Activated naive CD4-positive, alpha-beta T cell treated with anti-CD3 and anti-CD28 coated beads, Interleukin-2, amount 10 ng/mL, durations not matched to agents 5 hours and 36 hours (primary cell): ENCODE results near the gene SFMBT2. TPM values are rescaled to one million over a fixed set of nuclear protein-coding genes. Genes with fewer than 3 reads are reported as not detected.

Experiments
- total RNA-seq, 2 experiments: library from RNA; stranded (reverse); gene quantifications; one replicate each; pipeline ENCODE4 v1.2.3, GENCODE V29; 2021

Gene SFMBT2
- total RNA-seq: 10 to 100 TPM; 32.1 to 32.4 TPM

DNA sequence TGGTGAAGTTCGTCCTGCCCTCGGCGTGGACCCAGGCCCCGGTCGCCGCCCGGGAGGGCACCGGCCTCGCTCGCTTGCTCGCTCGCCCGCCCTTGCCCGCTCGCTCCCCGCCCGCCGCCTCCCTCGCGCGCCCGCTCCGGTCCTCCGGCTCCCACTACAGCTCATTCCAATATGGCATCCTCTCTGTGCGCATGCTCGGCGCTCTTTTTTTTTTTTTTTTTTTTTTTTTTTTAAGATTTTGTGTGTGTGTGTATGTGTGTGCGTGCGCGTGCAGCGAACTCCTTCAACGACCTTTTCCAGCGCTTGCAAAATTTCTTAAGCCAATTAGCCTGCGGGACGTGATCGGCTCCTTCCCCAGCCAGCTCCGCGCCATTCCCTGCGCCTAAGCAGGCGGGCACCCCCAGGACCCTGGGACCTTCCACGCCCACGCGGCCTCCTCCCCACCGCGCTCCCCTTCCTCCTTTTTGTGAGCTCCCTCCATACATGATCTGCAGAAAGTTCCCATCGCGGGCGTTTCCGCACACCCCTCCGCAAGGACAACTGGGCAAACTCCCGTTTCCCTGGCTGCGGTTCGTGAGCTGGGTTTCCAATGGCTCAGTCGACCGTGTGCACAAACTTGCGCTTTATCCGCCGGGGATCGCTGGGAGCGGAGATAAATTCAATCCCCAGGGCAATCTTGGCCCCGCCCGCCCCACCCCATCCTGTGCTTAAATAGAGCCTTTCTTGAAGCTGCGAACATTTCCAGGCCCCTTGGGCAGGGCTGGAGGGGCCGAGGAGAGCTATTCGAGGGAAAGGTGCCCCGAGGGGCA is at the start of gene SFMBT2:
TSS of gene SFMBT2 (minus strand) at position 173 of the 809 bp plus-strand sequence. CDS start 29,136 bp downstream, outside the sequence.

